Stimulated activated CD4-positive, alpha-beta T cell treated with anti-CD3 and anti-CD28 coated beads, TNF-alpha, amount 100 ng/mL, for 24 hours (primary cell): ENCODE measurements around the gene RAP1B.

Experiments used
- DNase-seq, 3 experiments: peaks; one replicate each; pipeline ENCODE4 v3.0.0-alpha.2; 2020; ENCODE audit warnings: low read depth in 3 of 3

The RAP1B gene

DNA sequence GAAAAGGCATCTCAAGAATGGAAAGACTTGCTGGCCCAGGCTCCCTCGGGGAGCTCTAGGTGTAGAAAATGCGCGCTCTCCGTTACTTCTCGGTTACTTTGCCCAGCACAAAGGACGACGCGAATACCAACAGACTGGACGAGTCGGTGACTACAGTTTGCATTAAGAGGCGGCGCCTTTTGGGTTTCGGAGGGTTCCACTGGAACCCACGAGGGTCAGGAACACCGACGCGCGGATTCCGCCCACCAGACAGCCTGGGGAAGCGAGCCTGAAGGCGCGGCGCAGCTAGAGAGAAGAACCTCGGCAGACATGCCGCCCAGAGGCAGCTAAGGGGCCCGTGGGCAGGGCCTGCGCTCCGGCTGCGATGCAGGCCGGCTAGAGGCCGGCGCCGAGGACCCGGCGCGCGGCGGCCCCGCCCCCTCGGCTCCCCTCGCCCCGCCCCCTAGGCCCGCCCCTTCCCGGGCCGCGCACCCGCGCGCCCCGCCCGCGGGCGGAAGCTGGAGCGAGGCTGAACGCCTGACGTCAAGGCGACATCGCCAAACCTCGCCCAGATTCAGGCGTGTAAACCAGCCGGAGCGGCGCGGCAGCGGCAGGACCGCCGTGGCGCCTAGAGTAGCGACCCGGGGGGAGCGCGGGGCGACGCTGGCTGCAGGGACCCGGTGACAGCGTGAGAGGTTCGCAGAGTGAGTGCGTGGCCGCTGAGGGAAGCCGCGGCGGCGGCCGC lies at the start of gene RAP1B:
RAP1B (plus strand) TSS at position 530 of the 724 bp plus-strand sequence. CDS start 37,826 bp downstream, outside the sequence.
- DNase-seq = peak; percentile 79 to 82 (median 81)

DNA sequence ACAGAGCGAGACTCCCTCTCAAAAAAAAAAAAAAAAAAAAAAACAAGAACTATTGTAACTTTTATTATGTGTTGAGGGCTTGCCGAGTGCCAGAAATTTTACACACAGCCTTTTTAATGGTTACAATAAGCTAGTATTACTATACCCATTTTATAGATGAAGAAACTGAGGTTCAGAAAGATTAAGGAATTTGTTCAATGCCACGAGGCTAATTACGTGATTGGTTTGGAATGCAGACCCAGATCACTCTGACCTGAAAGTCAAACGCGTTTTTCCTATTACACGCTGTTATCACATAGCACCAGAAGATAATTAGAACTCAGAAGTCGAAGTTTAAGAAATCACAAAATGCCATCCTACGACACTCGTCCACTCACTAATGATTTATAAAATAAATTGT lies 48.9 kb upstream of the RAP1B start:
- no peak for DNase-seq

GRCh38 chr12:68564166-68564565 lies 46.5 kb upstream of the RAP1B start:
- DNase-seq = no peak

- DNase-seq = no peak
Measured at GRCh38 chr12:68565391-68565903, 45.3 kb upstream of the RAP1B start.

DNA sequence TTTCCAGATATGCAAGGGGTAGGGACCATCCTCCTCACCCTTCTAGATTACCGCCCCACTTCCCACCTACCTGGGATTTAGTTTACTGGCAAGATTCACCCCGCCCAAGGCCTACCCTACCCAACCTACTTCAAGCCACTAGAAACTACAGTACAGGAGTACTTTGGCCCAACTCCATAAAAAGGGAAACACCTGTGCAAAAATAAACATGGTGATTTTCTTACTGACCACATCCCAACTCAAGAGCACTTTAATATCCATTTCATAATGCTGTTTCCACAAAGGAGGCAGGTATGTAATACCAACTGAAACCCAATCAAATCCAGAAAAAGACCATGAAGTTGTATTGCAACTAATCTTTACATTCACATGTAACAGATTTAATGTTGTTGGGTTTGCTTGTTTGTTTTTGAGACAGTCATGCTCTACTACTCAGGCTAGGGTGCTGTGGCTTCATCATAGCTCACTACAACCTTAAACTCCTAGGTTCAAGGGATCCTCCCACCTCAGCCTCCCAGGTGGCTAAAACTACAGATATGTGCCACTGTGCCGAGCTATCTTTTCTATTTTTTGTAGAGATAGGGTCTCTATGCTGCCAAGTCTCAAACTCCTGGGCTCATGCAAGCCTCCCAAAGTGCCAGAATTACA lies 41.7 kb upstream of the RAP1B start:
- DNase-seq = no peak

- DNase-seq = no peak
Measured at GRCh38 chr12:68572661-68573060, 38.0 kb upstream of the RAP1B start.

DNA sequence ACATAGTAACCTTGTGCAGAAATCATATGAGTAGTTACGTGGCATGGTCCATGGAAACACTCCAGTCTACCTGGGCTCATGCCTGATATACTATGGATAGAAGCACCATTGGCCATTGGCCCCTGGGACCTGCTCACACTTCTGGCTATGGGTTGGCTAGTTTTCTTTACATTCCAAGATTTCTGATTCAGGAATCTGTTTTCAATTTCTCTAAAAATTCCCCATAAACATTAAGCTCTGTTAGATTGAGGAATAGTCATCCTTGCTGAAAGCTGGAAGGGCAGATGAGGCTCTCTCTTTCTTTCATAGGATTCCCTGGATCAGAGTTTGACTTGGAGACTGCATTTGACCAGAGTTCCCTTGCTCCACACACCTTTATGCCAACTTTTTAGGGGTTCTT lies 37.3 kb upstream of the RAP1B start:
- DNase-seq = no peak

DNA sequence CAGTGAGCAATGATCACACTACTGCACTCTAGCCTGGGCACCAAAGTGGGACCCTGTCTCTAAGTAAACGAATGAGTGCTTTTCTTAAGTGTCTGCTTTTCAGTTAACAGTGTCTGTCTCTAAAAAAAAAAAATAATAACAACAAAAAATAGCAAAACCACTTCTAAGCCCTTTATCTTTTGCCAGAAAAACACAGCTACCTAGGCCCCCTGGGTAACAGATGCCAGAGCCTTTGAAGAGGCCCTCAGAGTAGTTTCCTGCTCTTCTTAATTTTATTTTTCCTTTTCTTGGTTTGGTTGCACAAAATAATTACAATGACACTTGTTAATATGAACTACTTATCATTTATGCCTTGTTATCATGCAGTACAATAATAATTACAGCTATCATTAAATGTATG lies 32.8 kb upstream of the RAP1B start:
- DNase-seq = no peak

DNA sequence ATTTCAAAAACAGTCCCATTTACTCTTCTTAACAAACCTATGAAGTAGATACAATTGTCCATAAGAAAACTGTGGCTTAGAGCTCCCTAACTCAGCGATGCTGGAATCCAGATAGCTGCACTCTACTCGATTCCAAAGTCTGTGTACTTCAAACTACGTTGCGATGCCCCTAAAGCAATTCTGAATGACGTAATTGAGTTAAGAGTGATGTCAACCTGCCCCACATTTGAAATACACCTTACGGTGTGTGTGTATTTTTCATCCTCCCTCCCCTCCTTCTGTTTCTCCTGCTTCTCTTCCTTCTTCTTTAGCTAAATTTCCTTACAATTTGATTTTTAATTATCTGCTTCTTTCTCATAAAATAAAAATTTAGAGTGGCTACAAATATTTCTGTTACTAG lies 31.9 kb upstream of the RAP1B start:
- DNase-seq = no peak

DNA sequence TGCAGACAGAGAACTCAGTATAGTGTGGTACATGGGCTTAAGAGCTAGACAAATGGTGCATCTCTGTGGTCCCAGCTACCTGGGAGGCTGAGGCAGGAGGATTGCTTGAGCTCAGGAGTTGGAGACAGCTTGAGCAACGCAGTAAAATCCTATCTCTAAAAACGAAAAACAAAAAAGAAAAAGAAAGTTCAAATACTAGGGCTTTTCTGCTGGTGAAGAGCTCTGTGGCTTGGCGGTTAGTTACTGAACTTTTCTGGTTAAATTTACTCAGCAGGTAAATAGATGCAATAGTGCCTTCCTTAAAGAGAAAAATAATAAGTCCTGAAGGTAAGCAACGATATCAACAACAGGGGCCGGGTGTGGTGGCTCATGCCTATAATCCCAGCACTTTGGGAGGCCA lies 31.4 kb upstream of the RAP1B start:
- DNase-seq = no peak

DNA sequence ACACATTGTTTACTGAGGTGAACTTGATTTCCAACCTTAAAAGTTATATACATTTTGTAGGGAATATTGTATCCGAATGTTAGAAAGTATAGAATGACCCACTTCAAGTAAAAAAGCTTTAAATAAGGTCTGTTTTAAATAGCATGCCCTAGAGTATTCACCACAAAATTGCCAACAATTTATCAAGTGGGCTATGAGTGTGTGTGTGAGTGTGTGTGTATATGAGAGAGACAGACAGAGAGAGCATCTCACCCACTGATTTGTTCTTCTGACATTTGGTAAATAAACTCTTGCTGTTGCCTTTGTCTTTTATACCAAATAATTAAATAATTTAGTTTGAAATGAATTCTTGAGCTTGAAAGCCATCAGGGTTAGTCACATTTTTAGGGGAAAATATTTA lies 29.8 kb upstream of the RAP1B start:
- no peak for DNase-seq

GRCh38 chr12:68581926-68582325 lies 28.8 kb upstream of the RAP1B start:
- DNase-seq = no peak

GRCh38 chr12:68585966-68586365 lies 24.7 kb upstream of the RAP1B start:
- DNase-seq = no peak

DNA sequence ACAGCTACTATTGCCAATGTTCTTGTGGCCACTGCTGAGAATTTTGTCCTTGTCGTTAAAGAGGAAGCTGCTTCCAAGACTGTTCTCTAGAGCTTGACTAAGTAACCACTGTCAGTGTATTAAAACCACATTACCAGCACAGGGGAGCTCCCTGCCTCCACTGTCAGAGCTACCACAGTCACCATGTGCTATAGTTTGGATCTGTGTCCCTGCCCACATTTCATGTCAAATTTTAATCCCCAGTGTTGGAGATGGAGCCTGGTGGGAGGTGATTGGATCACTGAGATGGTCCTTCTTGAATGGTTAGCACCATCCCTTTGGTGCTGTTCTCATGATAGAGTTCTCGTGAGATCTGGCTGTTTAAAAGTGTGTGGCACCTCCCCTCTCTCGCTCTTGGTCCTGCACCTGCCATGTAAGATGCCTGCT lies 23.2 kb upstream of the RAP1B start:
- peak in 1 of 3 experiments; percentile 25 for DNase-seq

DNA sequence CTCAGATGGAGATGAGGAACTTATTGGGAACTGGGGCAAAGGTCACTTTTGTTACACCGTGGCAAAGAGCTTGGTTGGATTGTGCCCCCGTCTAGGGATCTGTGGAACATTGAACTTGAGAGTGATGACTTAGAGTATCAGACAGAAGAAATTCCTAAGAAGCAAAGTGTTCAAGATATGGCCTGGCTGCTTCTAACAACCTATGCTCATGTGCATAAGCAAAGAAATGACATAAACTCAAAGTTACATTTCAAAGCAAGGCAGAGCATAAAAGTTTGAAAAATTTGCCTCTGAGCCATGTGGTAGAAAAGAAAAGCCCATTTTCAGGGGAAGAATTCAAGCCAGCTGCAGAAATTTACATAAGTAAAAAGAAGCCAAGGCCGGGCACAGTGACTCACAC lies 21.5 kb upstream of the RAP1B start:
- no peak for DNase-seq

DNA sequence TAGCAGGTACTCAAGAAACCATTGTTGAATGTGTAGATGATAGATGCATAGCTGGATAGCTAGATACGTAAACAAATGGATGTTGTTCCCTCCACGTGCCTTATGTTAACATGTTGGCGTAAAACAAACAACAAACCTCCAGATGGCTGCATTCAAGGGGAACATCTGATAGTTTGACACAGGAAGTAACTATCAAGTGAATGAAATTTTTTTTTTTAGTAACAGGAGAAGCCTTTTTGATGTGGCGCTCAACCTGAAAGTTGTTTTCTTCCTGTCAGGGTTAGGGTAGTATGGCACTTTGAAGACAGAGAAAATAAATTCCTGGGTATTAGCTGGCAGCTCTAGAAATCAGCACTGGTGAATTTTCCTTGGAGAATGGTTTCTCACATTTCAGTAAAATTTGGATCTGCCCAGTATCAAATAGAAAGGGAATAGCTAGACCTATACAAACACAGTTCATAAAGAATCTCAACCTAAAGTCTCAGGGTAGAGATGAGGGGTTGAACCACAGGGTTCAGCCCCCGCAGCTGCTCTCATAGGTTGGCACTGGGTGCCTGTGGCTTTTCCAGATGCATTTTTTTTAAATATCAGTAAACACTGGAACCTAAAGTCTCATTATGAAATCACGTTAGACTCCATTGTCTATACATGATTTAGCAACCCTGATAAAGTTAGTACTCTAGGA lies 18.8 kb upstream of the RAP1B start:
- DNase-seq = no peak

DNA sequence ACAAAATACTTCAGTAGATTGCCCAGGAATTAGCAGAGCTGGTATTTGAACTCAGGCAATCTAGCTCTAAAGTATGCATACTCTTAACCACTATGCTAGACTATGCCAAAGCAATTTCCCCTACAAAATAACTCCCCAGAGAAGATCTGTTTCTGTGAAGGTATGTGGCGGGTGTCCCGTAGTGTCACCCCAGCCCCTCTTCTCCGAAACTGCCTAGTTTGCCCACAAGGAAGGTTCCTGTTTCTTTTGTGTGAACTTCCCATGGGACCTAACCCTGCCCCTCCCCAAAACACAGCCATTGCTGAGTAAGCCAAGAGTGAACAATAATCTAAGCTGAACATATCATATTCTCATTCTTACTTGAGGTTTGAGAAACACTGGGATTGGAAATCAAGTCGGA lies 15.5 kb upstream of the RAP1B start:
- no peak for DNase-seq

DNA sequence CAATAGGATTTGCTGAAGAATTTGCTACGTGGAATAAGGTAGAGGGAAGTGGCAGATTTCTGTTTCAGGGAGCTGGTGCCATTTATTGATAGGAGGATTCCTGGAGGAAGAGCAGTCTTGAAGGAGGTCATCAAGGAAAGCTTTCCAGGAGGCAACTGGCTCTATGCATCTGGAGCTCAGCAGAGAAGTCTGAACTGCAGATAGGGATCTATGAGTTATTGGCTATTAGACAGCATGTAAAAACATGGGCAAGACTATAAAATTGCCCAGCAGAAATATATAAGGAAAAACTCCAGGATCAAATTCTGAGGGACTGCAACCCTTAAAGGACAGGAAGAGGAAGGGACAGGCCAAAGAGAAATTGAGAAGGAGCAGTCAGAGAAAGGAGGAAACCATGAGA lies 8.9 kb upstream of the RAP1B start:
- DNase-seq = no peak

GRCh38 chr12:68602720-68603119 lies 8.0 kb upstream of the RAP1B start:
- no peak for DNase-seq

DNA sequence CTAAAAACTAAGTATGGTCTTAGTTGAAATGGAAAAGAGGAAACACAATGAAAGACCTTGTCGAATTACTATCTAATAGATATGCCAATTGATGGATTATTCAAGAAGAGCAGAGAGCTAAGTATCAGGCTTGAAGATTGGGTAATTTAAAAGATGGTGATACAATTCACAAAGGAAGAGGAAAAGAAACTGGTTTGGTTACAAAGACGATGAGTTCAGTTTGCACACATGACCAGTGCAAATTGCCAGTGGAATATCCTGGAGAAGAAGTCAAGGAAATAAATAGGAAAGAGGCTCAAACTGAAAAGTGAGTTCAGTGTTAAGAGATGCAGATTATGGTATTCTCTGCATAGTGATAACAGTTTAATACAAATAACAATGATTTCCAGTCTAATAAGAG lies 2.5 kb upstream of the RAP1B start:
- no peak for DNase-seq

DNA sequence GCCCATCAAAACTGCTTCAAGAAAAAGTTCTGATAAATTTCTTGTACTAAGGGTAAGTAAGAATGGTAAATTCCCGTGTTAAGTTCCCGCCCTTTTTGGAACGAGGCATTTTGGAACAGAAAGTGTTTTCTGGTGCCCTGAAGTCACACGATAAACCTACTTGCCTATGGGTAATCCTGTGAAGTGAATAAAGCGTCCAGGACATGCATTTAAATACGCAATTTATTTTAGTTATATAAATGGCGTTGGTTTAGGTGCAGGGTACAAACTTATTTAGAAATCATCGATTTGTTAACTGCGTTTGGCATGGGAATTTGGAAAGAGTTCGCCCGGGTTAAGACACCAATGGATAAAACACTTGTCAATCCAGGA lies 715 bp upstream of the RAP1B start:
- no peak for DNase-seq

DNA sequence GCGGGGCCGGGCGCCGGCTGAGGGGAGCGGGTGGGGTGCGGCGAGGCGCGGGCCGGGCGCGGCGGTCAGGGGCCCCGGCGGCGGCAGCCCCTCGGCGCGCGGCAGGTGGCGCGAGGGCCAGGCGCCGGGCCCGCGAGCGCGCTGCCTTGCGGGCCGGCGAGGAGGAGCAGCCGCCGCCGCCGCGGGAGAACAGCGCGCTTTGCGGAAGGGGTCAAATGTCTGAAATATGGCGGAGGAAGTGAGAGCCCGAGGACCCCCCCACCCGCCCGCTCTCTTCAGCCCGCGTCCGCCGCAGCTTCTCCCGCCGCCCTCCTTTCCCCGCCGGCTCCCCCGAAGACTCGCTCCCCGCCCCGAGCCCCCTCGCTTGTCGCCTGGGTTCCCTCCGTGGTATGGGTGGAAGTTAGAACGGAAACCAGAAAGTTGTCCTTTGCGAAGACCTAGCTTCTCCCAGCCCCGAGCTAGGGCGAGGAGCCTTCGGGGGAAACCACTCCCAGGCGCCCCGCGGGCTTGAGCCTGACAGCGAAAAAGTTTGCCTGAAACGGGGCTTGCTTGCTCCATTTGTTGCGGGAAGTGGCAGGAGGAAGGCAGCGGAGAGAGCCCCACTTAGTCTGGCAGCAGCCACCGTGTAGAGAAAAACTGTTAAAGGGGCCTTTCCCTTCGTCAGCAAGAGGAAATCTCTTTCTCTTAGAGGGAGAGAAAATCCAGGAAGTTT lies 551 bp downstream of the RAP1B start:
- peak in 2 of 3 experiments; percentile 12 to 26 for DNase-seq
